ENCODE measurements around the gene NAGA. TPM values are rescaled to one million over a fixed set of nuclear protein-coding genes. Genes with fewer than 3 reads are reported as not detected.

NAGA gene
- total and polyA plus RNA-seq, 5 donors = 9.4 to 16.3 (median 15.0) TPM

Other genes starting within 250 kb of the NAGA start
- gene SREBF2, start 237.7 kb downstream of the NAGA start, total RNA-seq = 100 to 1,000 TPM in 2 of 4 donors, 10 to 100 TPM in 2; 77.8 to 119 (median 106) TPM
- gene SREBF2, start 237.7 kb downstream of the NAGA start, polyA plus RNA-seq = 71.2 TPM
- 1 to 10 TPM; 1.1 to 8.5 (median 2.6) TPM for gene SHISA8, start 155.7 kb downstream of the NAGA start, total RNA-seq
- 0.95 TPM for gene SHISA8, start 155.7 kb downstream of the NAGA start, polyA plus RNA-seq
- gene TNFRSF13C, start 144.0 kb downstream of the NAGA start, total RNA-seq = under 1 TPM; 0.19 to 0.96 (median 0.55) TPM
- 0.41 TPM for gene TNFRSF13C, start 144.0 kb downstream of the NAGA start, polyA plus RNA-seq
- 1 to 10 TPM in 2 of 4 donors, not detected in 2; 1.4 to 1.8 TPM for gene CENPM, start 123.7 kb downstream of the NAGA start, total RNA-seq
- gene CENPM, start 123.7 kb downstream of the NAGA start, polyA plus RNA-seq = 0.23 TPM
- under 1 TPM; 0.09 to 0.39 (median 0.14) TPM for gene SEPTIN3, start 101.4 kb downstream of the NAGA start, total RNA-seq
- 0.14 TPM for gene SEPTIN3, start 101.4 kb downstream of the NAGA start, polyA plus RNA-seq
- under 1 TPM; 0.49 to 0.59 (median 0.51) TPM for gene WBP2NL, start 72.0 kb downstream of the NAGA start, total RNA-seq
- gene WBP2NL, start 72.0 kb downstream of the NAGA start, polyA plus RNA-seq = 0.20 TPM
- gene PHETA2, start 3.4 kb upstream of the NAGA start, total RNA-seq = 10 to 100 TPM in 1 of 4 donors, 1 to 10 TPM in 3; 7.4 to 11.5 (median 7.9) TPM
- gene PHETA2, start 3.4 kb upstream of the NAGA start, polyA plus RNA-seq = 6.4 TPM
- gene SMDT1, start 8.9 kb upstream of the NAGA start, total RNA-seq = 100 to 1,000 TPM; 124 to 190 (median 153) TPM
- 188 TPM for gene SMDT1, start 8.9 kb upstream of the NAGA start, polyA plus RNA-seq
- 100 to 1,000 TPM; 212 to 255 (median 231) TPM for gene NDUFA6, start 20.0 kb upstream of the NAGA start, total RNA-seq
- gene NDUFA6, start 20.0 kb upstream of the NAGA start, polyA plus RNA-seq = 467 TPM
- gene CYP2D6, start 60.0 kb upstream of the NAGA start, total RNA-seq = under 1 TPM; 0.19 to 0.29 (median 0.23) TPM
- 0.29 TPM for gene CYP2D6, start 60.0 kb upstream of the NAGA start, polyA plus RNA-seq
- gene TCF20, start 199.8 kb upstream of the NAGA start, total RNA-seq = 10 to 100 TPM; 16.3 to 19.6 (median 17.9) TPM
- gene TCF20, start 199.8 kb upstream of the NAGA start, polyA plus RNA-seq = 6.5 TPM